ENCODE data around the gene RAMACL.

Gene RAMACL

GRCh38 chr6:166617359-166617758, 30.9 kb upstream of the RAMACL start:
- no peak for DNase-seq

- DNase-seq = no peak
Measured at GRCh38 chr6:166616261-166617238, 30.1 kb upstream of the RAMACL start.

GRCh38 chr6:166615059-166615770, 28.7 kb upstream of the RAMACL start:
- no peak for DNase-seq

GRCh38 chr6:166614589-166614988, 28.1 kb upstream of the RAMACL start:
- no peak for DNase-seq

GRCh38 chr6:166614171-166614583, 27.7 kb upstream of the RAMACL start:
- no peak for DNase-seq

- DNase-seq = no peak
Measured at GRCh38 chr6:166613027-166613426, 26.5 kb upstream of the RAMACL start.

GRCh38 chr6:166612471-166612881, 26.0 kb upstream of the RAMACL start:
- no peak for DNase-seq

GRCh38 chr6:166611631-166612030, 25.2 kb upstream of the RAMACL start:
- no peak for DNase-seq

GRCh38 chr6:166610069-166610468, 23.6 kb upstream of the RAMACL start:
- DNase-seq = no peak

GRCh38 chr6:166608774-166609173, 22.3 kb upstream of the RAMACL start:
- DNase-seq = no peak

- DNase-seq = no peak
Measured at GRCh38 chr6:166605752-166606151, 19.3 kb upstream of the RAMACL start.

- DNase-seq = no peak
Measured at GRCh38 chr6:166604911-166605310, 18.4 kb upstream of the RAMACL start.

GRCh38 chr6:166604328-166604727, 17.9 kb upstream of the RAMACL start:
- no peak for DNase-seq

GRCh38 chr6:166603043-166603690, 16.7 kb upstream of the RAMACL start:
- no peak for DNase-seq

GRCh38 chr6:166601956-166602355, 15.5 kb upstream of the RAMACL start:
- DNase-seq = no peak

GRCh38 chr6:166600931-166601330, 14.5 kb upstream of the RAMACL start:
- no peak for DNase-seq

- DNase-seq = no peak
Measured at GRCh38 chr6:166599205-166599604, 12.7 kb upstream of the RAMACL start.

GRCh38 chr6:166598441-166599138, 12.1 kb upstream of the RAMACL start:
- DNase-seq = no peak

GRCh38 chr6:166597711-166598440, 11.4 kb upstream of the RAMACL start:
- no peak for DNase-seq

GRCh38 chr6:166596776-166597507, 10.5 kb upstream of the RAMACL start:
- no peak for DNase-seq

- DNase-seq = no peak
Measured at GRCh38 chr6:166595949-166596348, 9.5 kb upstream of the RAMACL start.
